ENCODE data around the gene STAT3.

DNA sequence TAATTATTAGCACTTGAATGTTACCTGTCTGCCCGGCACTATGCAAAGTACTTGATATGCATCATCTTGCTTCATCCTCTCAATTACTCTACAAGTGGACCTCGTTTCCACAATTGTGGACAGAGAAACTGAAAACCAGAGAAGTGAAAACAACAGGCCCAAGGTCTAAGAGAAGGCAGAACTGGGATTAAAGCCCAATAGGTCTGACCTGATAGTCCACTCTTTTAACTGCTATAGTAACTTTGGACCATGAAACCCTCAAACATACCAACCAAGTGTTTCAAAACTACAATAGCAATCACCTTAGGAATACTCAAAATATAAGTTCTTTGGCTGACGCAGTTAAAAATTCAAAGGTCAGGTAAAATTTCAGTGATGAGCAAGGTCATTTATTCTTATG, 7.3 kb downstream of the STAT3 start:
- TF ChIP-seq EZH2 (IDR thresholded peaks at IDR 0.05) (no peak), FOXP2 (optimal IDR thresholded peaks at IDR 0.05; ENCODE audit: control extremely low read depth, extremely low read length, insufficient read depth) (no peak), POLR2AphosphoS5 (IDR thresholded peaks at IDR 0.05; ENCODE audit: borderline replicate concordance, low read depth, low read length) (no peak)

Measured in SK-N-MC (cell line).